ENCODE results near the gene PTPN22. TPM values are rescaled to one million over a fixed set of nuclear protein-coding genes. Genes with fewer than 3 reads are reported as not detected.

The PTPN22 gene
- total RNA-seq, 6 donors from 2014 or later = 6.7 to 15.2 (median 9.9) TPM

- ATAC-seq (ENCODE audit: low FRiP score in 2 of 2) (no peak), DNase-seq (no peak)
- 65 to 74% methylated on average over 5 of the region's 5 CpGs for WGBS, 2 donors
- H3K4me3 ChIP-seq = no peak overlapping the region
- H3K36me3 ChIP-seq = peaks cover 4 to 21% (median 11%) of the 10 kb centered on the region in 4 donors
- no peaks in the 10 kb centered on the region for H3K27me3 ChIP-seq
- no peaks in the 10 kb centered on the region for H3K9me3 ChIP-seq
- TF ChIP-seq POLR2AphosphoS5 (IDR thresholded peaks at IDR 0.05) = no peak
- peak overlapping the region in 1 of 4 donors; percentile 73 for H3K27ac ChIP-seq
- peaks cover 0 to 14% (median 3%) of the 10 kb centered on the region in 4 donors for H3K4me1 ChIP-seq
These were observed 42.6 kb upstream of the PTPN22 start for GRCh38 chr1:113913887-113914664.

GRCh38 chr1:113913312-113913668 lies 41.8 kb upstream of the PTPN22 start:
- Histone ChIP-seq H3K4me1 (peaks cover 0 to 14% (median 3%) of the 10 kb centered on the region in 4 donors), H3K4me3 (no peak overlapping the region), H3K36me3 (peaks cover 6 to 29% (median 15%) of the 10 kb centered on the region in 4 donors), H3K27ac (peak overlapping the region; percentile 51 to 73 (median 65)), H3K9me3 (no peaks in the 10 kb centered on the region), H3K27me3 (no peaks in the 10 kb centered on the region)
- WGBS, 2 donors = 47 to 57% methylated on average over 3 of the region's 3 CpGs
- DNase-seq (no peak), ATAC-seq (ENCODE audit: low FRiP score in 2 of 2) (no peak)
- TF ChIP-seq EP300 (IDR thresholded peaks at IDR 0.05) = no peak
- TF ChIP-seq POLR2AphosphoS5 (IDR thresholded peaks at IDR 0.05) = no peak
- TF ChIP-seq, protein P1, sequence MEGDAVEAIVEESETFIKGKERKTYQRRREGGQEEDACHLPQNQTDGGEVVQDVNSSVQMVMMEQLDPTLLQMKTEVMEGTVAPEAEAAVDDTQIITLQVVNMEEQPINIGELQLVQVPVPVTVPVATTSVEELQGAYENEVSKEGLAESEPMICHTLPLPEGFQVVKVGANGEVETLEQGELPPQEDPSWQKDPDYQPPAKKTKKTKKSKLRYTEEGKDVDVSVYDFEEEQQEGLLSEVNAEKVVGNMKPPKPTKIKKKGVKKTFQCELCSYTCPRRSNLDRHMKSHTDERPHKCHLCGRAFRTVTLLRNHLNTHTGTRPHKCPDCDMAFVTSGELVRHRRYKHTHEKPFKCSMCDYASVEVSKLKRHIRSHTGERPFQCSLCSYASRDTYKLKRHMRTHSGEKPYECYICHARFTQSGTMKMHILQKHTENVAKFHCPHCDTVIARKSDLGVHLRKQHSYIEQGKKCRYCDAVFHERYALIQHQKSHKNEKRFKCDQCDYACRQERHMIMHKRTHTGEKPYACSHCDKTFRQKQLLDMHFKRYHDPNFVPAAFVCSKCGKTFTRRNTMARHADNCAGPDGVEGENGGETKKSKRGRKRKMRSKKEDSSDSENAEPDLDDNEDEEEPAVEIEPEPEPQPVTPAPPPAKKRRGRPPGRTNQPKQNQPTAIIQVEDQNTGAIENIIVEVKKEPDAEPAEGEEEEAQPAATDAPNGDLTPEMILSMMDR (IDR thresholded peaks at IDR 0.05) = no peak
- no peak for TF ChIP-seq POLR2A (IDR thresholded peaks at IDR 0.05)

DNA sequence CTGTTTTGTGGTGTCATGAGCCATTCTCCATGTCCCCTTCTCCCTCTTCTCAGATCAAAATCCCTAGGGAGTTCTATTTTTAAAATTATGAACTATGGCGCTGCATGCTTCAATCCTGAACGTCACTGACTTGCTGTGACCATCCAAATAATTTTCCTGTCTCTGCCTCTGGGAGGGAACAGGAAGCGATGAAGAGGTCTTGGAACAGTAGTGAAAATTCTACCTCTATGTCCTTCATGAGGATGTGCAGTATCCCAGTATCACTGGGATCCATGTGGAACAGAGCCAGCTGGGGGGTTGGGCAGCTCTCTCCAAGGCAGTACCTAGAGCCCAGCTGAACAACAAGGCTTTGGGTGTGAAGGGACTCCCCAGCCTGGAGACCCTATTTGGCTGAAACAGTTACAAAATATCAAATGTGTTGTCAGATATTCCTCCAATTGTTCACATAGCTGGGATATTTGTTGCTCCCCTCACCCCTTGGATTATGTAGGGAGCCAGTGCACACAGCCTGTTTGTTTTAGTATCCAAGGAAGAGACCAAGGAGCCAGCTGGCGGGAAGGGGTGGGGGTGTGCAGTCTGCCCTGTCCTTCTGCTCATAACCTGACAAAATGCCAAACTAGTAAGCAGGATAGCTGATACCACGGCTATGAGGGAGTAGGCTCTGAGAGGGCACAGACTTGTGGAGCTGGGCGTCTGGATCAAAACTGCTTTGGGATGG lies 41.2 kb upstream of the PTPN22 start:
- Histone ChIP-seq H3K27ac (peak overlapping the region; percentile 51 to 73 (median 65)), H3K4me1 (peaks cover 0 to 14% (median 3%) of the 10 kb centered on the region in 4 donors), H3K27me3 (no peaks in the 10 kb centered on the region), H3K4me3 (no peak overlapping the region), H3K36me3 (peaks cover 6 to 34% (median 16%) of the 10 kb centered on the region in 4 donors), H3K9me3 (no peaks in the 10 kb centered on the region)
- no peak for DNase-seq
- 46 to 62% methylated on average over 6 of the region's 6 CpGs for WGBS, 2 donors
- peak; percentile 77 to 81 for ATAC-seq (ENCODE audit: low FRiP score in 2 of 2)
- TF ChIP-seq POLR2AphosphoS5 (IDR thresholded peaks at IDR 0.05) (no peak), EP300 (IDR thresholded peaks at IDR 0.05) (no peak), POLR2A (IDR thresholded peaks at IDR 0.05) (no peak)
- TF ChIP-seq, protein P1 (IDR thresholded peaks at IDR 0.05) = no peak

DNA sequence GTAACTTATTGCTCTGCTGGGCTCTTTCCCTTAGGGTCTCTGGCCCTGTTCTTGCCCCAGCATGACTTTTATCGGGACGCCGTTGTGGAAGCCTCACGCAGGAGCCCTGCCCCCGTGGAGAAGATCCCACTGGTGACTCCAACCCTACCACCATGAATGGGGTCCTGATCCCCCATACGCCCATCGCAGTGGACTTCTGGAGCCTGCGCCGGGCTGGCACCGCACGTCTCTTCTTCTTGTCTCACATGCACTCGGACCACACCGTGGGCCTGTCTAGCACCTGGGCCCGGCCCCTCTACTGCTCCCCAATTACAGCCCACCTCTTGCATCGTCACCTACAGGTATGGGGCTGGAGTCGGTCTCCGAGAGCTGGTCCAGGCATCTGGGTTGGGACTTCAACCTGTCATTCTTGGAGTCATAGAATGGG lies 33.9 kb upstream of the PTPN22 start:
- no peaks in the 10 kb centered on the region for H3K9me3 ChIP-seq
- H3K4me3 ChIP-seq = peak overlapping the region; percentile 59 to 92 (median 80)
- H3K4me1 ChIP-seq = peaks cover 16 to 37% (median 17%) of the 10 kb centered on the region in 4 donors
- TF ChIP-seq, protein P1 (IDR thresholded peaks at IDR 0.05) = no peak
- TF ChIP-seq POLR2A (IDR thresholded peaks at IDR 0.05) (peak in 1 of 4 donors; percentile 57), POLR2AphosphoS5 (IDR thresholded peaks at IDR 0.05) (no peak), EP300 (IDR thresholded peaks at IDR 0.05) (no peak)
- H3K36me3 ChIP-seq = peaks cover 0 to 31% (median 9%) of the 10 kb centered on the region in 4 donors
- peak overlapping the region; percentile 89 to 93 (median 92) for H3K27ac ChIP-seq
- no peaks in the 10 kb centered on the region for H3K27me3 ChIP-seq
- DNase-seq = peak in 1 of 2 donors; percentile 33
- WGBS, 2 donors = 0 to 2% methylated on average over 10 to 15 of the region's 17 CpGs
- ATAC-seq (ENCODE audit: low FRiP score in 2 of 2) = peak in 1 of 2 donors; percentile 1
